Stimulated activated CD8-positive, alpha-beta memory T cell treated with anti-CD3 and anti-CD28 coated beads, Interleukin-15, amount 100 ng/mL, for 4 hours (primary cell): ENCODE results near the gene TXNL4A.

Experiments used
- DNase-seq, 2 donors: peaks; one replicate each; pipeline ENCODE4 v3.0.0-alpha.2; 2020; ENCODE audit warnings: low read depth in 2 of 2

TXNL4A gene

DNA sequence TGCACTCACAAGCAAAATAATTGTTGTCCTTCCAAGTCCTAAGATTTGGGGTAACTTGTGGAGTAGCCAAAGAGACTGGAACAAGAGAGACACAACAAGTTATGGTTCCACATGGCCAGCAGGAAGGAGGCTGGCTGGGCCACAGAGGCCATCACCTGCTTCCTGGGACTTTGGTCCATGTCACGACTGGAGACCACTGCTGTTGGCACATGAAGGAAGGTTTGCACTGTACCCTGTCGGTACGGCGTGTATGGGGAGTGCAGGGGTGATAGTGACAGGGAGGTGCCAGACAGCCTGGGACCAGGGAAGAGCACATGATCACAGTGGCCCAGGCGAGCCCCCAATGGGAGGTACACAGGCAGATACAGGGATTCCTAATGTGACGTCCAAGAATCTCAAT is 52.4 kb downstream of the TXNL4A start:
- no peak for DNase-seq

DNA sequence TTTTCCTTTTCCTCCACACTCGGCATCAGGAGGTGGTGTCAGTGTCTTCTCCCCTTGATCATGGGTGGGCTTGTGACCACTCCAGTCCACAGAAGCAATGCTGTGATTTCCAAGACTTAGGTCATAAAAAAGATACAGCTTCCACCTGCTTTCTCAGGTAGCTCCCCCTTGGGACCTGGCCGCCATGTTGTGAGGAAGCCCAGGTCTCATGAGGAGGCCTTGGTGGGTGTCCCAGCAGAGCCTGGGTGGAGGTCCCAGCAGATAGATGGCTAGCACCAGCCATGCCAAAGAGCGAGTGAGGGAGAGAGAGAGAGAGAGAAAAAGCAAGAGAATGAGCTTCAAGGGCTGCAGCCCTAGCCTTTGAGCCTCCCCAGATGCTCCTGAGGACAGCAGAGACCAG is 52.9 kb downstream of the TXNL4A start:
- DNase-seq, result no peak

DNA sequence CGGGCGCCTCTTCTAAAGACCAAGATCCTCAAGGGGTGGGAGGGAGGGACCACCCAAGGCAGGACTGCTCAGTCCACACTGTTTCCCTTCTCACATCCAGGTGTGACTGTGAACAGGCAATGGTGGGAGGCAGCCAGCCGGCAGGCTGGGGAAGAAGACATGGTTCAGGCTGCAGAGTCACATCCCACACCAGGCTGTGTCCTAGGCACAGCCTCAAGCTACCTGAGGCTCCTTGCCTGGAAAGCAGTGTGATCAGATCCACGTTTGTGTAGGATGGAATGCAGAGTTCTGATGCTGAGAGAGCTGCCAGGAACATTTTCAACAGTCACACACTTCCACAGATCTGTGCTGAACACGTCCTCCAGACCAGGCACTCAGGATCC is 53.3 kb downstream of the TXNL4A start:
- no peak for DNase-seq

DNA sequence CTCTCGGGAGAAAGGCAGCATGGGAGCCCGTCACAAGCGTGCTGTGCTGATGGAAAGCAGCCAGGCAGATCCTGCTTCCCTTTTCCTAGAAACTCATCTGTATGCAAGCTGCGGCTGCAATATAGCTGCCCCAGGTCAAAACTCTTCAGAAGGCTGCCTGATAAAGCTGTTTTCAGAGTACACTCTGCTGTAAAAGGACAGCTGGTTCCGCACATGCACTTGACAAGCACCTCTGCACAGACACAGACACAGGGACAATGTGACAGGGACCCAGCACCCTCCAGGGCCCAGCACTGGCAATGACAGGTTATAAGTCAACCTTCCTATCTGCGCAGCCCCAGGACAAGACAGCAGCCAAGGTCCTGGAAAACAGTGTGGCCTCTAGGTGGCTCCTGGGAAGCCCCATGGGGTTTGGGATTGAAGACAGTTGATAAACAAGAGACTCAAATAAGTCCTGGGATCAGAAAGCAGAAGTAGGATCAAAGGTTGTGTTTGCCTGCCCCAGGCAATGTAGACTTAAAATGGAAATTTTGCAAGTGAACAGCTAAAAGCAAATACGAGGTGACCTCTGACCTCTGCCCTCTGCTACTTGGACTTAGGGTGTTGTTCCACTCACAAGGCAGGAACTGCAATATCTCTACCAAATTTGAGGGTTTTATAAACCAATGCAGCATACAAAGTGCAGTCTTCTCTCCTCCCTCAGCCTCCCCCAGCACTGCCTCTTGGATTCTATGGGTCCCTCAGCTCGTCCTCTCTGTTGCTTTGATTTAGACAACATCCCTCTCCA is 53.9 kb downstream of the TXNL4A start:
- no peak for DNase-seq

DNA sequence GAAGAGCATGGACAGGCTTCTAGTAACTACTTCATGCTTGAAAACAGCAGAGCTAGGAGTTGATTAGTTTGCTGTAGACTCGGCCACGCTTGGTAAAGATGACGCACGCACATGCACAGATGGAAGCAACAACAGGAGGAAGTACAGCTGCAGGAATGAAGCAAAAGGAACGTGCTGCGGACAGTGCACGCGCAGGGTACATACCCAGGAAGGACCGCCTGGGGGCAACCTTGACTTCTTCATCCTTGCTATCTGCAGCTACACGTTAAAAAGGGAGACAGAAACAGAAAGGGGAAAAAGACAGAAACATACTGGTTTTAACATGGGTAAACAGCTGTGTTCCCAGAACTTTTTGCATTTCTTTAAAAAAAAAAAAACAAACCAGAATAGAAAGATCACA is 54.6 kb downstream of the TXNL4A start:
- DNase-seq, result no peak

DNA sequence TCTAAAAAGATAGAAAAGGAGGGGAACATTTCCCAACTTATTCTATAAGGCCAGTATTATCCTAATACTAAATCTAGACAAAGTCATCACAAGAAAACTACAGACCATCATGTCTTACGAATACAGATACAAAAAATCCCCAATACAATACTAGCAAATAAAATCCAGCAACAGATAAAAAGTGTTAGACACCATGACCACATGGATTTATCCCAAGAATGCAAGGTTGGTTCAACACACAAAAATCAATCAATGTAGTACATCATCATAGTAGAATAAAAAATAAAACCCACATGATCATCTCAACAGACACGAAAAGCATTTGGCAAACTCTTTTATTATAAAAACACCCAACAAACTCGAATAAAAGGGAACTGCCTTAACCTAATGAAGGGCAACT is 55.5 kb downstream of the TXNL4A start:
- no peak for DNase-seq

DNA sequence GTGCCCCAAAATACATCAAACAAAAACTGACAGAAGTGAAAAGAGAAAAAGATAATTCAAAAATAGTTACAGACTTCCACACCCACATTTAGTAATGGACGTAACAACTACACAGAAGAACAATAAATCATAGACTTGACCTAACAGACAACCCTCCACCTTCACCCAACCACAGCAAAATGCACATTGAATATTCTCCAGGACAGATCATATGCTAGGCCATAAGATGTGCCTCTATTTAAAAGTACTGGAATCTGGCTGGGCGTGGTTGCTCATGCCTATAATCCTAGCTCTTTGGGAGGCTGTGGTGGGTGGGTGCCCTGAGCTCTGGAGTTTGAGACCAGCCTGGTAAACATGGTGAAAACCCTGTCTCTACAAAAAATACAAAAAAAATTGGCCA is 56.9 kb downstream of the TXNL4A start:
- DNase-seq, result no peak

DNA sequence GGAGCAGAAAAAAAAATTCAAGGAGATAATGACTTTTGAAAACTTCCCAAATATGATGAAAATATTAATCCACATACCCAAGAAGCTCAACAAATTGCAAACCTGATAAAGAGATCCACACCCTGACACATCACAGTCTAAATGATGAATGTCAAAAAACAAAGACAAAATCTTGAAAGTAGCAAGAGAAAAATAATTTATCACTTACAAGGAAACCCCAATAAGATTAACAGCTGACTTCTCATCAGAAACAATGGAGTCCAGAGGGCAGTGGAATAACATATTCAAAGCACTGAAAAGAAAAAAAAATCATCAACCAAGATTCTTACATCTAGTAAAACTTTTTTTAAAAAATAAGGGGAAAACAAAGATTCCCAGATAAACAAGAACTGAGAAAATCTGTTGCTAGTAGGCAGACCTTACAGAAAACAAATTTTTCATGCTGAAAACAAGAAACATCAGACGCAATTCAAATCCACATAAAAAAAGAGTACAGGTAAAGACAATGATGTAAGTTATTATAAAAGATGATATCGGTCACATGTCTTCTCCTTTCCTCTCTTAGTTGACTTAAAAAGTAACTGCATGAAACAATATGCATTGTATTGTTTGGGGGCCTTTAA is 58.2 kb downstream of the TXNL4A start:
- DNase-seq, result no peak

DNA sequence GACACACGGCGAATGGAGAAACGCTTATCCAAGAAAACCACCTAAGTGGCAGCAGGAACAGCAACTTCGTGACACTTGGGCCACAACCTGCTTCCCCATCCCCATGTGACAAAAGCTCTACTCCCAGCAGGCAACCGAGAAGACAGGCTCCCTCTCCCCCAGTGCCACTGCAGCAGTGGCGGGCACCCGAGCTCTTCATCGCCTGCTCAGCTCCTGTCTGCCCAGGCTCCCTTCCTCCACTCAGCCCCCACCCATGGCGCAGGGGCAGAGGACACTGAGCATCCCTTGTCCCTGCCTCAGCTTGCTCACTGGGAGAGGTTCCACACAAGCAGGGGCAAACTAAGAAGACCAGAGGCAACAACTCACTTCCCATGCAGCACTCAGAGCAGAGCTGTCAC is 59.8 kb downstream of the TXNL4A start:
- DNase-seq, result no peak

DNA sequence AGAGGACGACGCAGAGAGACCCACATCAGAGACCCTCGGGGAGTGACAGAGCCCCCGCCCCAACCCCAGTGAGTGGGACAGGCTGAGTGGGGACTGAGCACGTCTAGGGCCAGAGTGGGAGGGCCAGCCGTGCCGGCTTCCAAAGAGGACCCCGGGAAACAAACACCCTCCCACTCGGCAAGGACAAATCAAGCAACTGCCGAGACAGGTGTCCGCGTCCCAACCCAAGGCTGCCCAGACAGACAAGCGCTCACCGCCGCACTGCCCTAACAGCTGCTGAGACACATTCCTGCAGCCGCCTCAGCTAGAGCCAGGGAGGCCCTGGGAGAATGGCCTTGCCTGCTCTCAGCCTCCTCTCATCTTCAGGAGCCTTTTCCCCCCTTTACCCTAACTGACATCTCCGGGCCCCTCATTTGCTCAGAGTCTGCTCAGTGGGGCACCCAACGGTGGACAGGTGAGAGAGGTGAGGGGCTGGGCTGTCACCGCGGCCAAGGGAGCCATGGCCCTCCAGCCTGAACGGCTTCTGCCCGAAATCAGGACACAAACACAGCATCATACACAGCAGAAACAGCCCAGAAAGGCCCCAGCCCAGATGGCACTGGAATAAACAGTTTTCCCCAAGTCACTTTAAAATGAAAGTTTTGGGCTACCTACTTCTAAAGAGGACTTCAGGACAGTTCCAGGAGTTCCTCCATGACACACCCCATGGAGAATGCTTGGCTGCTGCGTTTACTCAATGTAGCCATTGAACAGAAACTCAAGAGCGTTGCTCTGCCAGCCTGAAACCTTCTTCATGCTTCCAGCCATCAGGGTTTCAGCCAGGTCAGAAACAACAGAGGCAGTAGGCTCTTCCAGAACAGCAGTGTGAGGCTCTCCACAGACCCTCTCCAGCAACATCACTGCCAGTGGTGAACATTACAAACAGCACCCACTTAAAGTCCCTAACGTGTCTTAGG is 60.5 kb downstream of the TXNL4A start:
- no peak for DNase-seq

DNA sequence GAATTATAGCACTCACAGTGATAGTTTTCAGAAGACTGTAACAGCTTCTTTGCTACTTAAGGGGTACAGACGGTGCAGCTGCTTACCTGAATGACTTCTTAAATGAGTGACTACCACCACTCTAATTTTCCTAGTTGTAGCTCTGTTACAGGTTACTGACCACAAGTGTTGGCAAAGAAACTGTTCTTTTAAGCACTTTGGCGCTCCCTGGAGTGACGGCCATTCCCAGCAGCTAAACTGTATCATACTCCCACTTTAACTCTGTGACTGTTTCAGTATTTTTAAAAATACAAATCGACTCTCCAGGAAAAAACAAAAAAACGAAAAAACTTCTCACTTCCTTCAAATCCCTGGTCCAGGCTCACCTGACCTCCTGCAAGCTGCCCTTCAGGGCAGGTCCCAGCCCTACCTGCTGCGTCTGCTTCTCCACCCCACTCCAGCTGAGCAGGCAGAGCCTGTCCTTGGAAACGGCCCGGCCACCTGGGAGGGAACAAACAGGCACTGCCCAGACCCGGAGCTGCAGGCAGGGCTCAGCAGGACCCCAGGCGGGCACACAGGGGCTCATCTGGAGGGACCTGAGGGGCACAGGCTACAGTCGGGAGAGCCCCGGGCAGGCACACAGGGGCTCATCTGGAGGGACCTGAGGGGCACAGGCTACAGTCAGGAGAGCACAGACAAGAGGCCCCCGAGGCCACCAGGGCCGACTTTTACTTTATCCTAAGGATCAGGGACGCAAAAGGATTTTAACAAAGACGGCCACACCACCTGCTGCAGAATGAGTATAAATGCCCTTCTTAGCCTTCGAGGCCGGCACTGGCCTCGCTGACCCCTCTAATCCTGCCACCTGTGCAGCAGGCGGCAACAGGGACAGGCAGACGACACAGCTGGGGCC is 61.4 kb downstream of the TXNL4A start:
- no peak for DNase-seq

DNA sequence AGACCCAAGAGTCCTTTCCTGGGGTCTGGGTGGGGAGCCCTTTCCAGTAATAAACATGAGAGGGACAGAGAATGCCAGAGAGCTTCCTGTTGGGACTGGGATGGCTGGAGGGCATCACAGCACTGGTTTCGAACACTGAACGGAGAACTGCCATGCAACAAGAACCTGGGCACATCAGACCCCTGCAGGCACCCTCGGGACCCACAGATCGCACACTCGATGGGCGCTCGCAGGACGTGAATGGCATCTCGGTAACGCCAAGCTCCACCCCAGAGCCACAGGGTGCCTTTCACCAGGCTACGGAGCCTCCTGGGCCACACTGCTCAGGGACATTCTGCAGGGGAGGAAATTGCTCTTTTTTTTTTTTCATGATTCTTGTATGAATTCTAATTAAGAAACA is 62.1 kb downstream of the TXNL4A start:
- DNase-seq, result no peak

DNA sequence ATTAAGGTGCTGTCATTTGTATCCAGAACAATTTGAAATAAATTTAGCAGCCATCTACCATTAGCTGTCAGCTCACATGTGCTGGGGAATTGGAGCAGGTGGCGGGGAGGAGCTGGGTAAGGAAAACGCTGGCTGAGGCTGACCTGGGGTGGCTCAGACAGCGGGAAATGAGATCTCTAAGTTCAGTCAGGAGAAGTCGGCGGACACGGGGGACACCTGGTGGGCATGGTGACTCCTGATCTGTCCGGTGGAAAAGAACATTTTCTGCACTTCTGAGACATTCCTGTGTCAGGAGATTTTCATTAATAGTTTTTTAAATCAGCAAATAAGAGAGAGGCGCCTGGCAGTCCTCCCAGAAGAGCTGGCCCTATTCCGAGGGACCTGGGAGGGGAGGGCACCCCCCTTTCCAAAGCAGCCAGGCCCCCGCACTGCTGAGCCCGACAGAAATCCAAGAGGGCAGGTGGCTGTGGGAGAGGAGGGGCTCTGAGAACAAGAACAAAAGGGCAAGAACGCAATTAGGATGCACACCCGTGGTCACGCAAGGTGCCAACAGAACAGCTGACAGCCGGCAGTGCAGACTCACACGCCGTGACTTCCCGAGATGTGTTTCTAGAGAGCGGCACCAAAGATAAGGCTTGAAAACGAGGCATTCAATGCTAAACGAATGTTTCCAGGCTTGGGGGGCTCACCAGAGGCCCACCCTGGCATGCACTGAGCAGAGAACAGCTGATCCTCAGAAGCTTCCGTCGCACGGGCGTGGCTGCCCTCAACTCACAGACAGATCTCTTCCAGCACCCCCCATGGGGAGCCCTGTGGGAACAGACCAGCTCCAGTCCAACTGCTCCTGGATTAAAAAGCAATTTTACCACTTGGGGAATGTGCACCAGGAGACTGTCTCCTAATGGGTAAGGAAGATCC is 63.3 kb downstream of the TXNL4A start:
- DNase-seq, result no peak

DNA sequence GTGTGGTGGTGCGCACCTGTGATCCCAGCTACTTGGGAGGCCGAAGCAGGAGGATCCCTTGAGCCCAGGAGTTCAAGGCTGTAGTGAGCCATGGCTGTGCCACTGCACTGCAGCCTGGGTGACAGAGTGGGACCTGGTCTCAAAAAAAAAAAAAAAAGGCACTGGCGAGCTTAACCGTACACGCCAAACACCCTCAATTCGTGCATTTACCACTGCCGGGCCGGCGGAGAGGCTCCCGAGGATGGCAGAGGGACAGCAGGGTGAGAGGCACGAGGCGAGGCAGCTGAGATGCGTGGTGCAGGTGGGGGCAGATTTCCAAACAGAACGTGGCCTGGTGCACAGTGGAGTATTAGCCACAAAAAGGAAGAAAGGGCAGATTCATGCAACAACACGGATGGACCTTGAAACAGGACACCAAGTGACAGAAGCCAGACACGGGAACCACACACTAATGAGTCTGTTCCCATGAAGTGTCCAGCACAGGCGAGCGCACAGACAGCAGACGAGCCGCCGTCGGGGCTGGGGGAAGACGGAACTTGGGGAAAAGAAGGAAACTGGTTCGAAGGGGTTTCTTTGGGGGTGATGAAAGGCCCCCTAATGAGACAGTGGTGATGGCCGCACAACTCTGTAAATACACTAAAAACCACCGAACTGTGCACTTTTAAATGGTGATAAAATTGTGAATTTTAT is 64.3 kb downstream of the TXNL4A start:
- DNase-seq, result no peak

DNA sequence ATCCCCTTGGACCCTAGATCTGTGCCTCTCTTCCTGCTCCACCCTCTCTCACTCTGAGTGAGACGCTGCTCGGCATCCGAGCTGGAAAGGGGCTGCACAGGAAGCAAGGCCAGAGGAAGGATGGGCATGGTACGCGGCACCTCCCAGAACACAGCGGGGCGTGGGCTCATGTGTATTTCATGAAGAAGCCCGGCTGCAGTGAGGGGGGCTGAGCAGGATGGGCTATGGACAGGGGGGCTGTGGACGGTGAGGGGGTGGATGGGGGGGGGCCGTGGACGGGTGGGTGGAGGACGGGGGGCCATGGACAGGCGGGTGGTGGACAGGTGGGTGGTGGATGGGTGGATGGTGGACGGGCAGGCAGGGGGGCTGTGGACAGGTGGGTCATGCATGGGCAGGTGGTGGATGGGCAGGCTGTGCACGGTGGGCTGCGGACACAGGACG is 65.4 kb downstream of the TXNL4A start:
- no peak for DNase-seq

DNA sequence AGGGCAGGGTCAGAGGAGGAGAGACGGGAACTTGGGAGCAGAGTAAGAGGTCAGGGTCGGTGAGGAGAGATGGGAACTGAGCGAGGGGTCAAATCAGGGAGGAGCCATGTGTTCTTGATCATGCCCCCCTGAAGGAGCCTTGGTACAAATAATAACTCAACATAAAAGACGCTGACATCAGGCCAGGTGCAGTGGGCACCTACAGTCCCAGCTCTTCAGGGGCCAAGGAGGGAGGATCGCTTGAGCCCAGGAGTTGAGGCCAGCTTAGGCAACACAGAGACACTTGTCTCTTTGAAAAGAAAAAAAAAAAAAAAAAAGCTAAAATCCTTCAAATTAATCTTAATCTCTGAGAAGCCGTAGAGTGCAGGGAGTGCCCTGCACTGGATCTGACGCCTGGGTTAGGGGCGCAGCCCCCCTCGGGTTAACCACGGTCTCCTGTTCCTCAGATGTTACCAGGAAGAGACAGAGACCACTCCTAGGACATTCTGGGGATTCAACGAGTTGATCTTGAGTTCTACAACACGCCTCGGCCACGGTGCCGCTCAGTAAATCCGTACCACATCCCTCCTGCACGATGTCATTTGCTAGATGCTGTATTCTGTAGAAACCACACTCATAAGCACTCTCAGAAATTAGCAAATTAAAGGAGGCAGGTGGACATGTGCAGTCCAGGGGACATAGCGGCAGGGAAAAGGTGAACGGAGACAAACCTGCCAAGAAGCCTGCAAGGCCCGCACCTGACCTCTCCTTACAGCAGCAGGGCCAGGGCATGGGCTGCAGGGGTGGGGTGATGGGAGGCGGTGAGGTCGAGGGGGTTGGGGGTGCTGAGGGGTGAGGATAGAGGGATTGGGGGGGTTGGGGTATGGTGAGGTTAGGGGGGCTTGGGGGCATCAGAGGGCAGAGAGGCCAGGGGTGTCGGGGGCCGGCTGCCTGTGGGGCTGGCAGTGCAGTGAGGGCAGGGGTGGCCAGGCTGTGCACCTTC is 66.1 kb downstream of the TXNL4A start:
- DNase-seq, result no peak
